H9 (cell line): ENCODE data around the gene ANKFY1. TPM values are rescaled to one million over a fixed set of nuclear protein-coding genes. Genes with fewer than 3 reads are reported as not detected.

Source experiments
- DNase-seq: peaks from one replicate; pipeline ENCODE4 v3.0.0-alpha.2; 2017
- H2AFZ ChIP-seq: one replicate; pipeline ENCODE4 v1.6.1; 2013; ENCODE audit warnings: mild to moderate bottlenecking, low read length, control low read depth, moderate library complexity
- H2AK5ac ChIP-seq: 2 replicates; pipeline ENCODE4 v1.6.1; 2013; ENCODE audit warnings: low read length, control low read depth, mixed read lengths; ENCODE audit not compliant: insufficient read length
- H2BK120ac ChIP-seq: one replicate; pipeline ENCODE4 v1.6.1; 2013; ENCODE audit warnings: low read depth, mild to moderate bottlenecking, low read length, control low read depth, inconsistent platforms; ENCODE audit not compliant: poor library complexity, severe bottlenecking
- H2BK12ac ChIP-seq: 2 replicates; pipeline ENCODE4 v1.6.1; 2013; ENCODE audit warnings: low read length, control low read depth, mixed read lengths, low read depth; ENCODE audit not compliant: insufficient read length
- H2BK15ac ChIP-seq: 2 replicates; pipeline ENCODE4 v1.6.1; 2013; ENCODE audit warnings: low read depth, low read length, control low read depth
- H2BK20ac ChIP-seq: one replicate; pipeline ENCODE4 v1.6.1; 2013; ENCODE audit warnings: low read depth, mild to moderate bottlenecking, low read length, control low read depth, inconsistent platforms; ENCODE audit not compliant: poor library complexity, severe bottlenecking
- H2BK5ac ChIP-seq: 2 replicates; pipeline ENCODE4 v1.6.1; 2013; ENCODE audit warnings: low read length, control low read depth, mixed read lengths; ENCODE audit not compliant: insufficient read length
- H3K14ac ChIP-seq: 2 replicates; pipeline ENCODE4 v1.6.1; 2013; ENCODE audit warnings: low read length, control low read depth; ENCODE audit not compliant: insufficient read depth
- H3K18ac ChIP-seq: 2 replicates; pipeline ENCODE4 v1.6.1; 2013; ENCODE audit warnings: low read depth, mild to moderate bottlenecking, mixed read lengths, low read length, control low read depth; ENCODE audit not compliant: insufficient read length
- H3K23ac ChIP-seq: 2 replicates; pipeline ENCODE4 v1.6.1; 2013; ENCODE audit warnings: low read length, control low read depth, mixed read lengths, low read depth; ENCODE audit not compliant: insufficient read length
- H3K23me2 ChIP-seq: 2 replicates; pipeline ENCODE4 v1.6.1; 2013; ENCODE audit warnings: low read depth, mild to moderate bottlenecking, mixed read lengths, low read length, control low read depth; ENCODE audit not compliant: insufficient read length, poor library complexity, severe bottlenecking
- H3K27ac ChIP-seq: 2 replicates; pipeline ENCODE4 v1.5.1; 2013; ENCODE audit warnings: low read length, control low read depth, mixed read lengths, low read depth; ENCODE audit not compliant: insufficient read length
- H3K27me3 ChIP-seq: 2 replicates; pipeline ENCODE4 v1.6.1; 2013; ENCODE audit warnings: low read length, control low read depth, inconsistent platforms; ENCODE audit not compliant: insufficient read depth
- H3K4ac ChIP-seq: 2 replicates; pipeline ENCODE4 v1.6.1; 2013; ENCODE audit warnings: low read depth, mild to moderate bottlenecking, control low read depth, inconsistent platforms, low read length, moderate library complexity
- H3K4me1 ChIP-seq: 2 replicates; pipeline ENCODE4 v1.6.1; 2013; ENCODE audit warnings: low read length, control low read depth, inconsistent platforms; ENCODE audit not compliant: insufficient read depth
- H3K4me2 ChIP-seq: 2 replicates; pipeline ENCODE4 v1.6.1; 2013; ENCODE audit warnings: low read length, control low read depth, mixed read lengths; ENCODE audit not compliant: insufficient read length, insufficient read depth
- H3K56ac ChIP-seq: 2 replicates; pipeline ENCODE4 v1.6.1; 2013; ENCODE audit warnings: low read depth, mild to moderate bottlenecking, mixed read lengths, low read length, control low read depth; ENCODE audit not compliant: insufficient read length
- H3K79me1 ChIP-seq: 2 replicates; pipeline ENCODE4 v1.6.1; 2013; ENCODE audit warnings: low read depth, mild to moderate bottlenecking, moderate library complexity, low read length, control low read depth, inconsistent platforms; ENCODE audit not compliant: insufficient read depth, poor library complexity, severe bottlenecking
- H3K79me2 ChIP-seq: 2 replicates; pipeline ENCODE4 v1.6.1; 2013; ENCODE audit warnings: low read length, control low read depth, inconsistent platforms; ENCODE audit not compliant: insufficient read depth
- H3K9ac ChIP-seq: 2 replicates; pipeline ENCODE4 v1.6.1; 2013; ENCODE audit warnings: low read length, control low read depth, mixed read lengths; ENCODE audit not compliant: insufficient read length; ENCODE audit errors: extremely low read depth
- H3K9me3 ChIP-seq: one replicate; pipeline ENCODE4 v1.6.1; 2013; ENCODE audit warnings: low read depth, low read length, inconsistent platforms; ENCODE audit not compliant: control insufficient read depth
- H3T11ph ChIP-seq: one replicate; pipeline ENCODE4 v1.6.1; 2013; ENCODE audit warnings: mild to moderate bottlenecking, low read length, control low read depth, inconsistent platforms
- H4K20me1 ChIP-seq: one replicate; pipeline ENCODE4 v1.6.1; 2013; ENCODE audit not compliant: control insufficient read depth, insufficient read length, insufficient read depth
- H4K5ac ChIP-seq: 2 replicates; pipeline ENCODE4 v1.6.1; 2013; ENCODE audit warnings: low read depth, mild to moderate bottlenecking, mixed read lengths, low read length, control low read depth; ENCODE audit not compliant: insufficient read length
- H4K8ac ChIP-seq: replicated peaks from 2 replicates; pipeline ENCODE4 v1.6.1; 2013; ENCODE audit warnings: low read length, control low read depth, mixed read lengths, low read depth; ENCODE audit not compliant: insufficient read length
- H4K91ac ChIP-seq: 2 replicates; pipeline ENCODE4 v1.6.1; 2013; ENCODE audit warnings: low read depth, mild to moderate bottlenecking, moderate library complexity, mixed read lengths, low read length, control low read depth; ENCODE audit not compliant: insufficient read length
- H3K27ac Mint-ChIP-seq, 3 experiments: 2 replicates in 2 of 3; 3 replicates in 1 of 3; pipeline ENCODE4 v1.8.0; 2020 to 2021; ENCODE audit warnings: mixed read lengths in 3 of 3, mild to moderate bottlenecking in 1 of 3, moderate library complexity in 1 of 3
- H3K27me3 Mint-ChIP-seq: 2 replicates; pipeline ENCODE4 v1.8.0; 2021; ENCODE audit warnings: low read depth, mild to moderate bottlenecking, moderate library complexity, mixed read lengths
- H3K36me3 Mint-ChIP-seq, 3 experiments: 2 replicates in 2 of 3; 3 replicates in 1 of 3; pipeline ENCODE4 v1.8.0; 2020 to 2021; ENCODE audit warnings: low read depth in 3 of 3, mixed read lengths in 3 of 3; ENCODE audit not compliant: insufficient read depth in 1 of 3
- H3K4me1 Mint-ChIP-seq, 2 experiments: 2 replicates each; pipeline ENCODE4 v1.8.0; 2020; ENCODE audit warnings: mixed read lengths in 2 of 2
- H3K4me3 Mint-ChIP-seq, 2 experiments: 2 replicates in 1 of 2; 3 replicates in 1 of 2; pipeline ENCODE4 v1.8.0; 2020 to 2021; ENCODE audit warnings: mild to moderate bottlenecking in 2 of 2, mixed read lengths in 2 of 2, moderate library complexity in 1 of 2
- H3K9me3 Mint-ChIP-seq, 2 experiments: 2 replicates in 1 of 2; 3 replicates in 1 of 2; pipeline ENCODE4 v1.8.0; 2020; ENCODE audit warnings: mild to moderate bottlenecking in 2 of 2, mixed read lengths in 2 of 2, moderate library complexity in 1 of 2
- WGBS: extraction: QIAGEN DNeasy Blood & Tissue Kit; methylation state at CpG from one replicate; pipeline ENCODE4 v1.1.7; 2013; ENCODE audit warnings: missing lambda C conversion rate, low lambda C conversion rate, mixed read lengths; ENCODE audit not compliant: insufficient read length; ENCODE audit errors: extremely low coverage; 5-methylcytosine and 5-hydroxymethylcytosine counted together
- total RNA-seq: library from RNA; stranded (reverse); gene quantifications from 2 replicates; pipeline ENCODE4 v1.2.1, GENCODE V29; 2021
- TF ChIP-seq, protein P1 (sequence below): fragments of 200-600 bp; sonication (generic); conservative IDR thresholded peaks from 3 replicates; pipeline ENCODE4 v1.8.0; 2021; ENCODE audit warnings: antibody characterized with exemption, mild to moderate bottlenecking

ANKFY1 gene
- total RNA-seq, 1 experiment from 2014 or later = 51.9 TPM

DNA sequence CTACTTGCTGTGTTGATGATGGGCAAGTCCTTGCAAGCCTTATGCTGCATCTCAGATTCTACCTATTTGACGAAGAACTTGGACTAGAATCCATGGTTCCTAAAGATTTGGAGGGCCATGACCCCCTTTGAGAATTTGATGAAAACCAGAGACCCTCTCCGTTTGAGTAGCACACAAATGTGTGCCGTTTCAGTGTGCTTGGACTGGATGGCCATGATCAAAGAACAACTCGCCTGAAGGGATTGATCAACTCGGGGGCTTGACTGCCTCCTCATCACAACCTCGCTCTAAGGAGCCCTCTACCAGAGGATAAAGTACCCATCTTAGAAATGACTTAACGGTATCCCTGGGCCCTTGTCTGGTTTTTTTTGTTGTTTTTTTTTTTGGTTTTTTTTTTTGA, 2.8 kb upstream of the ANKFY1 start:
- Mint-ChIP-seq H3K4me1 (peaks cover 31 to 35% of the 10 kb centered on the region in 2 experiments), H3K27ac (peak overlapping the region in 2 of 3 experiments; percentile 42 to 62; a peak in 2 of 7 replicates), H3K36me3 (peaks cover 13 to 42% (median 24%) of the 10 kb centered on the region in 3 experiments), H3K9me3 (no peaks in the 10 kb centered on the region; a peak in 1 of 5 replicates), H3K27me3 (no peaks in the 10 kb centered on the region), H3K4me3 (no peak overlapping the region)
- peaks cover 13% of the 10 kb centered on the region; the same call in 1 of the 2 replicates for H3K79me2 ChIP-seq
- H2BK12ac ChIP-seq = no peak overlapping the region
- no peak overlapping the region for H2BK20ac ChIP-seq
- no peaks in the 10 kb centered on the region for H4K20me1 ChIP-seq
- H4K91ac ChIP-seq = no peak overlapping the region
- no CpG with 5 or more reads among the region's 7 CpGs for WGBS
- H4K8ac ChIP-seq = no peak overlapping the region
- H3K27me3 ChIP-seq = no peaks in the 10 kb centered on the region
- no peak overlapping the region for H3K23ac ChIP-seq
- H3K14ac ChIP-seq = no peak overlapping the region
- TF ChIP-seq, protein P1, sequence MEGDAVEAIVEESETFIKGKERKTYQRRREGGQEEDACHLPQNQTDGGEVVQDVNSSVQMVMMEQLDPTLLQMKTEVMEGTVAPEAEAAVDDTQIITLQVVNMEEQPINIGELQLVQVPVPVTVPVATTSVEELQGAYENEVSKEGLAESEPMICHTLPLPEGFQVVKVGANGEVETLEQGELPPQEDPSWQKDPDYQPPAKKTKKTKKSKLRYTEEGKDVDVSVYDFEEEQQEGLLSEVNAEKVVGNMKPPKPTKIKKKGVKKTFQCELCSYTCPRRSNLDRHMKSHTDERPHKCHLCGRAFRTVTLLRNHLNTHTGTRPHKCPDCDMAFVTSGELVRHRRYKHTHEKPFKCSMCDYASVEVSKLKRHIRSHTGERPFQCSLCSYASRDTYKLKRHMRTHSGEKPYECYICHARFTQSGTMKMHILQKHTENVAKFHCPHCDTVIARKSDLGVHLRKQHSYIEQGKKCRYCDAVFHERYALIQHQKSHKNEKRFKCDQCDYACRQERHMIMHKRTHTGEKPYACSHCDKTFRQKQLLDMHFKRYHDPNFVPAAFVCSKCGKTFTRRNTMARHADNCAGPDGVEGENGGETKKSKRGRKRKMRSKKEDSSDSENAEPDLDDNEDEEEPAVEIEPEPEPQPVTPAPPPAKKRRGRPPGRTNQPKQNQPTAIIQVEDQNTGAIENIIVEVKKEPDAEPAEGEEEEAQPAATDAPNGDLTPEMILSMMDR = no peak
- H3K4me2 ChIP-seq = no peak overlapping the region
- no peak overlapping the region for H3K4ac ChIP-seq
- H3K18ac ChIP-seq = no peak overlapping the region
- peaks cover 10% of the 10 kb centered on the region for H3K23me2 ChIP-seq
- H2BK15ac ChIP-seq = no peak overlapping the region
- no peak overlapping the region for H2BK120ac ChIP-seq
- no peak overlapping the region for H4K5ac ChIP-seq
- H3K79me1 ChIP-seq = peaks cover 6% of the 10 kb centered on the region
- H3K9me3 ChIP-seq = no peaks in the 10 kb centered on the region
- no peak overlapping the region for H3K9ac ChIP-seq
- H3K27ac ChIP-seq = no peak overlapping the region
- no peak overlapping the region for H3K56ac ChIP-seq
- H2BK5ac ChIP-seq = no peak overlapping the region
- DNase-seq = no peak
- H3T11ph ChIP-seq = no peak overlapping the region
- no peaks in the 10 kb centered on the region; the same call in 1 of the 2 replicates for H3K4me1 ChIP-seq
- no peak overlapping the region for H2AK5ac ChIP-seq
- no peak overlapping the region for H2AFZ ChIP-seq
